GM13977 (cell line): ENCODE measurements around the gene PTEN.
"Not testable (repeated sequence)": the region's sequence is repeated elsewhere in the genome, so short reads cannot be mapped to it uniquely, and the experiment has no call there.

Experiments used
- DNase-seq: peaks from one replicate; pipeline ENCODE4 v3.0.0; 2012; ENCODE audit warnings: low spot score
- in situ Hi-C: fragments of 300-500 bp; cut with MboI; formaldehyde crosslinking; loops from one replicate; pipeline ENCODE4 v1.12.0; 2022; ENCODE audit warnings: low sequenced_read_pairs, low pct_unique_long_range_greater_than_20kb, mixed read lengths, inconsistent platforms; ENCODE audit not compliant: unreplicated experiment
- TF ChIP-seq, protein P1 (sequence below): IDR thresholded peaks from 2 replicates; pipeline ENCODE4 v1.5.1; 2012; ENCODE audit warnings: mild to moderate bottlenecking, control low read depth; ENCODE audit not compliant: insufficient read depth; ENCODE audit errors: extremely low read depth, missing control alignments

PTEN gene

DNA sequence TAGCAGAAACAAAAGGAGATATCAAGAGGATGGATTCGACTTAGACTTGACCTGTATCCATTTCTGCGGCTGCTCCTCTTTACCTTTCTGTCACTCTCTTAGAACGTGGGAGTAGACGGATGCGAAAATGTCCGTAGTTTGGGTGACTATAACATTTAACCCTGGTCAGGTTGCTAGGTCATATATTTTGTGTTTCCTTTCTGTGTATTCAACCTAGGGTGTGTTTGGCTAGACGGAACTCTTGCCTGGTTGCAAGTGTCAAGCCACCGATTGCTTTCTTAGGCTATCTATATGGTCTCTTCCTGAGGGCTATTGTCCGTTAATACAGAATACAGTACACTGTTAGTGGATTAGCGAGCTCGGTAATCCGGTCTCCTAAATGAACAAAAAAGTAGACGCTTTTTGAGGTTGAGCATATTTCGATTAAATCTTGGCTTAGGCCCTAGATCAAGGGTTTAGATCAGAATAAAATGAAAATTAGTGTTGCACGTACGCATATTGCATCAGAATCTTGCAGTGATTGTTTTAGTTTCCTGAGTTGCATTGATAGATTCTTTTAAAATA is 1.2 kb downstream of the PTEN start:
- DNase-seq = no peak
- in situ Hi-C loops = loop anchor here (5.0 to 10.0 kb wide), 3 partner anchors 240 to 688 kb away; no protein-coding TSS in a partner anchor
- TF ChIP-seq, protein P1, sequence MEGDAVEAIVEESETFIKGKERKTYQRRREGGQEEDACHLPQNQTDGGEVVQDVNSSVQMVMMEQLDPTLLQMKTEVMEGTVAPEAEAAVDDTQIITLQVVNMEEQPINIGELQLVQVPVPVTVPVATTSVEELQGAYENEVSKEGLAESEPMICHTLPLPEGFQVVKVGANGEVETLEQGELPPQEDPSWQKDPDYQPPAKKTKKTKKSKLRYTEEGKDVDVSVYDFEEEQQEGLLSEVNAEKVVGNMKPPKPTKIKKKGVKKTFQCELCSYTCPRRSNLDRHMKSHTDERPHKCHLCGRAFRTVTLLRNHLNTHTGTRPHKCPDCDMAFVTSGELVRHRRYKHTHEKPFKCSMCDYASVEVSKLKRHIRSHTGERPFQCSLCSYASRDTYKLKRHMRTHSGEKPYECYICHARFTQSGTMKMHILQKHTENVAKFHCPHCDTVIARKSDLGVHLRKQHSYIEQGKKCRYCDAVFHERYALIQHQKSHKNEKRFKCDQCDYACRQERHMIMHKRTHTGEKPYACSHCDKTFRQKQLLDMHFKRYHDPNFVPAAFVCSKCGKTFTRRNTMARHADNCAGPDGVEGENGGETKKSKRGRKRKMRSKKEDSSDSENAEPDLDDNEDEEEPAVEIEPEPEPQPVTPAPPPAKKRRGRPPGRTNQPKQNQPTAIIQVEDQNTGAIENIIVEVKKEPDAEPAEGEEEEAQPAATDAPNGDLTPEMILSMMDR = no peak

DNA sequence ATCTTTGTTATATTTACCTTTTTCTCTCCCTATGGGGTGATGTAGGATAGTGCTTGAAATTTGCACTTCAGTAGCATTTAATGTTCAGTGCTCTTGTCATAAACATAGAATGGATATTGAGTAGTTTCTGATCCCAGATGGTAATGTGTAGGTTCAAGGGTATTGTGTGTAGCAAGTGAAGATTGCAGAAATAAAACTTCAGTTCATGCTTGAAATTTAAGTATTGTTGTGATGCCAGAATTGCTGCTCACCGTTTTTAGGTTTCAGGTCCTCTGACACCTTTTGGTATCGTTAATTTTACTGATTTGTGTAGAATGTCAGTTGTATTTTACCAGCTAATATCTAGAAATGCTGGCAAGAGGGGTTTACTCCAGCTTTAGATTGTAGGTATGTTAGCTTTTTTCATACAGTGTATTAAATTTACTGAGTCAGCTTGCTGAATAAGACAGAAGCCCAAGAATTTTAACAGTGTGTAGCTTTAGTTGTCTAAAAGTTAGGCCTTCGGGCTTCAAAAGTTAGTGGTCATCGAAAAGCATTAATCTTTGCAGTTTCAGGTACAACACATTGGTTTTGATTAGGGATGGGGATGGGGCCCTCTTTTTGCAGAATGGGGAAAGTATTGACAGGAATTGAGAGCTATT is 1.9 kb downstream of the PTEN start:
- no peak for DNase-seq
- TF ChIP-seq, protein P1 = no peak
- in situ Hi-C loops = loop anchor here (10.0 kb wide), 1 partner anchor 239 kb away; no protein-coding TSS in a partner anchor

DNA sequence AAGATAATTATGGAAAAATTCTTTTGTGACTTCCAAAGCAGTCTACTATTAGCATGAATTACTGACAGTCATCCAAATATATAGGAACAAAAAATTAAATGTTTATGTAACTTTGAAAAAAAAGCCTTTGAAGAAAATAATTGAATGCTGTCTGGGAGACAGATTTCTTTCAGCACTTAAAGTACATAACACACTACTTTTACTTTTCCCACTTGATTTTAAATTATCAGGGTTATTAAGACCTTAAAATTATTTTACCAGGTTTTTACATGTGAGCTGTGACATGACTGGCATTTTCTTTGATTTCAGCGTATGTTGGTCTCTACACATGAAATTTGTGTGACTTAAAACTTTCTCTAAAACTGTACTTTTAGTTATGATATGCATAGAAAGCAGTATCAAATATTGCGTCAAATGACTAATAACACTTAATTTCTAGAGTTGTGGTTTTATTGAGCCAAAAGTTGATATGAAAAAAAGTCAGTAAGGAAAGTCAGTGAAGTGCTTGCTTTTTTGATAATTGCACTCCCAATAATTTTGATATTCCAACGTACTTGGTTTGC is 3.1 kb downstream of the PTEN start:
- in situ Hi-C loops = loop anchor here (10.0 kb wide), 1 partner anchor 238 kb away; no protein-coding TSS in a partner anchor
- TF ChIP-seq, protein P1 = no peak
- DNase-seq = no peak

DNA sequence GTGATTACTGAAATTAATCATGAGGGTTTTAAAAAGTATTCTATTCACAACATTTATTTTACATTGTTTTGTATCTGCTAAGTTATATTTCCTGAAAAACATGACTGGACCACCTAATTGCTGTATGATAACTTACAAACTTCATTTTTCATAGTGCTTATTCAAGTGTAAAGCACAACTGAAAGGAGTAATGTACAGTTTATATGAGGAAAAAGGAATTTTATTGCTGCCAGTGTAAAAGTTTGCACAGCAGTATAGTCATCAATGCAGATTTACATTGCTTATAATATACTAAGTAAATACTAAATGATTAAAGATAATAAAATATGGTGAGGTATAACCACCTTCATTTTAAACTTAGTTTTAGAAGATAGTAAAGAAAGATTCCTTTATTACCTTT is 4.0 kb downstream of the PTEN start:
- in situ Hi-C loops = loop anchor here (10.0 kb wide), 1 partner anchor 237 kb away; no protein-coding TSS in a partner anchor
- TF ChIP-seq, protein P1 = no peak
- DNase-seq = no peak

DNA sequence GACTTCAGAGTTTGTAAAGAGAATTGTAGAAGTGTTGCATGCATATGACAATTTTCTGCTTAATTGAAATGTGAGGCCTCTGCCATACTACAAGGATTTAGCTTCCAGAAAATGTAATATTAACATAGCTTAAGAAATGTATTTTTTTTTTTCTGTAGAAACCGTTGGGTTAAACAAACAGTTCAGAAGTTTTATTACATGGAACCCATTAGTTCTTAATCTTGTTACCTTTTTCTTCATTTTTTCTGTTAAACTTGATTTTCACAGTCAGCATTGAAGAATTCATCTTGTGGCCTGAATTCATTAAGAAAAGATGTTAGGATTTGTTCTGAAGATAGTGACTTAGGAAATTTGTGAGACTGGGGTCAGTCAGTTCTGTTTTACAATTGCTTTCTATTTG is 4.9 kb downstream of the PTEN start:
- TF ChIP-seq, protein P1 = no peak
- no peak for DNase-seq
- in situ Hi-C loops = loop anchor here (10.0 kb wide), 1 partner anchor 237 kb away; no protein-coding TSS in a partner anchor

DNA sequence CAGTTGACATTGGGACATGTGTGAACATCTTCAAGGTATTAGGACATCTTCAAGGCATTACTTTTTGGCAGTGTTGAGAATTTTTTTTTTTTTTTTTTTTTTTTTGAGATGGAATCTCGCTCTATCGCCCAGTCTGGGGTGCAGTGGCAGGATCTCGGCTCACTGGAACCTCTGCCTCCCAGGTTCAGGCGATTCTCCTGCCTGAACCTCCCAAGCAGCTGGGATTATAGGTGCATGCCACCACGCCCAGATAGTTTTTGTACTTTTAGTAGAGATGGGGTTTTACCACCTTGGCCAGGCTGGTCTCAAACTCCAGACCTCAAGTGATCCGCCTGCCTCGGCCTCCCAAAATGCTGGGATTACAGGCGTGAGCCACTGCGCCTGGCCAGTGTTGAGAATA is 5.7 kb downstream of the PTEN start:
- not testable (repeated sequence) for DNase-seq
- in situ Hi-C loops = loop anchor here (10.0 kb wide), 1 partner anchor 236 kb away; no protein-coding TSS in a partner anchor
